GM21423 (cell line): ENCODE measurements around the gene MZT2A.
"Not testable (repeated sequence)": the region's sequence is repeated elsewhere in the genome, so short reads cannot be mapped to it uniquely, and the experiment has no call there.

Source experiments
- ATAC-seq: cut with Tn5 transposase; IDR thresholded peaks from one replicate; pipeline ENCODE4 v1.9.1; 2021; ENCODE audit warnings: mild to moderate bottlenecking, moderate library complexity; ENCODE audit not compliant: unreplicated experiment

MZT2A gene

DNA sequence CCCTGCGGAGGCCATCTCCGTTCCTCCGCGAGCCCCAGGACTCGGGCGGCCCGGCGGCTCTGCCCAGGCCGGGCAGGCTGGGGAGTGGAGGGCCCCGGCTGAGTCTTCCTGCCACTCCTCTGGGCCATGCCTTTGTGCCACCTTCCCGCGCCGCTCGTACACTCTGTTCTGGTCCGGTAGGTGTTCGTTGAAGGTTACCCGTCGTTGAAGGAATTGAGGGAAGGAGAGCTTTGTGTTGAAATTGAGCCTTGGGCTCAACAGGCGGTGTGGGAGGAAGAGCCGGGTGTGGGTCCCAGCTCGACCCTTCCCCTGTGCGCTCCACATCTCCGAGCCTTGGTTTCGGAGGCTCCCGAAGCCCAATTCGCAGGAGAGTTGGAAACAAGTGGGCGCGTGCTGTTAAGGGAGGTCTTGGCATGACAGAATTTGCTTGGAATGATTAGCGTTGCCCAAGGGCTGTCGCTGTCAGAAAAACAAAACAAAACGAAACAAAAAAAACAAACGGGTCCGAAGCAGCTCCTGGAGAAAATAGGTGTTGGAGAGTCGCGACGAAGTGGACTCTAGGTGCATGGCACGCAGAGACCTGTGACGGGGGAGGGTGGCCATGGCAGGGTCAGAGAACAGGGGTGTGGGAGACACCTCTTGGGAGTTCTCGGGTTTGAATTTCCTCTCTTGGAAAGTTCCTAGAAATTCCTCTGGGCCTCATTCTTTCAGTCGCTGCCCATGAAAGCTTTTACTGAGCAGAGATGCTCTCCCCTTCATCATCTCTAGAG is 1.2 kb upstream of the MZT2A start:
- ATAC-seq: peak; percentile 23

DNA sequence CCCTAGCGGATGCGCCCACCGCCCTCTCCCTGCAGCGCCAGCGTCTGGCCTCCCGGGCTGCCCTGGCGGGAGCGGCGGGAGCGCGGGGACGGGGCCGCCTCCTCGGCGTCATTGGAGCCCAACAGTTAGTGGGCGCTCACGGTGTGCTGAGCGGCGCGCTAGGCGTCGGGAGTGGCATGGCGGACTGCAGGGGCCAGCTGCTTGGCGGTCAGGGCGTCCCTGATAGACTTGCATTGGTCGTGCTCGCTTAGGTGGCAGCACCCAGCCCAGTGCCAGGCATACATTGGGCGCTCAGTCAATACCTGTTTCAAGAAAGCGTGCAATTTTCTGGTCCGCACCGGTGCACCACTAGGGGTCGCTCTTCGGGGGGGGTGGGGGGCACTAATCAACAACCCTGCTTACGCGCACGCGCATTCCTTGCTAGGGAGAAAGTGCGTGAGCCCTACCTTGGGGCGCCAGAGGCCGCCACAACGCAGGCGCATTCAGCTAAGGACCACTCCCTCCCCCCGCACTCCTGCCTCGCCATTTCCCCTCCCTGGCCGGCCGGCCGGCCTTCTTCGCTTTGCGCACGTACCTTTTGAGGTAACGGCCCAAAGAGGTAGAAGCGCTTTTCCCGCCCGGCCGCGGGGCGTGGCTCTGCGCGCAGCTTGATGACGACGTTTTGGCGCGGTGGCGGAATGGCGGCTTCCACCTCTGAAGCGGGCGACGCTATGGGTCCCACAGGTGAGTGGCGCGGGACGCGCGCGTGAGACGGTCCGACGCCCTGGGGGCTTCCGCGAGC is 411 bp upstream of the MZT2A start:
- ATAC-seq: peak; percentile 71

DNA sequence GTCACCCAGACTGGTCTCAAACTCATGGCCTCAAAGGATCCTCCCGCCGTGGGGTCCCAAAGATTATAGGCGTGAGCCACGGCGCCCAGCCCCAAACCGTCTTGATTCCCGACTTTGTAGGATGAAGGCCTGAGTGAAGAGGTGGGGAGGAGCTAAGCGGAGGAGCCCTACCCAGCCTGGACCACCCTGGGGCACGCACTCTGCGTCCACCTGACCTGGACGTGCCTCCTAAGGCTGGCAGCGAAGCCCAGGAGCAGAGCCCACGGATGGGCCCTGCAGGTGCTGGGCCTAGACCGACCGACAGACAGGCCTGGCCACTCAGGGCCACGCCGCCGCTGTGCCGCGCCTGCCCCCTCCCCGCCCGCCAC is 744 bp downstream of the MZT2A start:
- not testable (repeated sequence) for ATAC-seq

DNA sequence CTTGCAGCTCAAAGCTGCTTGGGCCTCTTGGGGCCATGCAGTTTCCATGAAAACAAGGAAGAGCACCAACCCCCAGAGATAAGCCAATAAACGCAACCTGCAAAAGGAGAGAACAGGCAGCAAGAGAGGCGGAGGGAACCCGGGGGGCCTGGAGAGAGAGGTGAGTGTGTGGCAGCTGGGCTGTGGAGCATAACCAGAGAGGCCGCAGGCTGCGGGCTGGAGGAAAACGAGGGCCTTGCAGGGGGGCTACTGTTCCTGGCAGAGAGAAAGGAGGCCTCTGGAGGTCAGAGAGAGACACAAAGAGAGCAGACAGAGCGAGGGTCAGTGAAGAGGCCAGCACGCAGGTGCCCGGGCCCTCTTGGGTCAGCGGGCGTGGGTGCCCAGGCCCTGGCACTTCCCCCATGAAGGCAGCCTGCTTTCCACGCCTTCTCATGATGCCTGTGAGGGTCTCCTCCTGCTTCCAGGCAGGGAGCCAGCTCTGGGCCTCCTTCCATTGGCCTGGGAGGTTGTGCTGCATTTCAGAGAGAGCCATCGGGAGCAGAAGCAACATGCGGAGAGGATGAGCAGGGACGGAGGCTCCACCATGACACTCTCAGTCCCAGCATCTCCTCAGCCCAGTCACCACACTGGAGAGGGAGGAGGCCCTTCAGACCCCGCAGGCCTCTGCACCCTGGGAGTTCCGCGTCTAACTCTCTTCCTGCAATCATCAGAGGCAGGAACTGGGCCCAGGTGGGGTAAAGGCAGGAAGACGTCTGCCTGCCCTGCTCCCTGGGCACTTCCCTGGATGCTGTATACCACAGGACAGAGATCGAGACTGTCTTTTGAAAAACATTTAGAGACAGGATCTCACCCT is 1.4 kb downstream of the MZT2A start:
- not testable (repeated sequence) for ATAC-seq

- no peak for ATAC-seq
These were observed 3.6 kb downstream of the MZT2A start for GRCh38 chr2:131488306-131489205.

DNA sequence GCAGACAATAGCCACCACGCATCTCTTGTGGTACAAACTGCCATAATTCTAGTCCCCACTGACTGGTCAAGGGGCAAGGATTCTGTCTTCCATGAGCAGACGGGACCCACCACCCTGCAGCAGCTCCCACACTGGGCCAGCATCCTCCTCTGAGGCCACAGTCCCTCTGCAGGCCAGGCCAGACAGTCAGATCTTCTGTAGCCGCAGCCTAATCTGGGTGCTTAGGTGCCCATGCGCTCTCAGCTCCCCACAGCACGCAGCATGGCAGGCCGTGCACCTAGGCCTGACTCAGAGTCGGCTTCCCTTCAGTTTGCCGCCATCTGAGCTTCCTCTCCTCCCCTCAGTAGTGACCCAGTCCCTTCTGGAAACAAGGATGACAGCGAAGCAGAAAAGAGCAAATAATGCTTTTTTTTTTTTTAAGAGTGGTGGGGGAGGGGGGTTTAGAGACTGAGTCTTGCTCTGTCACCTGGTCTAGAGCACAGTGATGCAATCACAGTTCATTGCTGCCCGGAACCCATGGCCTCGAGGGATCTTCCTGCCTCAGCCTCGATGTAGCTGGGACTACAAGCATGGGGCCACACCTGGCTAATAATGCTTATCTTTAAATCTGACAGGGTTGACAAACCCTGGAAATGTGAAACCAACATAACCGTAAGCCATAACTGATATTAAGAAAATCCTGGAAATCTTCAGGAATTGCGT is 5.8 kb downstream of the MZT2A start:
- ATAC-seq: not testable (repeated sequence)

DNA sequence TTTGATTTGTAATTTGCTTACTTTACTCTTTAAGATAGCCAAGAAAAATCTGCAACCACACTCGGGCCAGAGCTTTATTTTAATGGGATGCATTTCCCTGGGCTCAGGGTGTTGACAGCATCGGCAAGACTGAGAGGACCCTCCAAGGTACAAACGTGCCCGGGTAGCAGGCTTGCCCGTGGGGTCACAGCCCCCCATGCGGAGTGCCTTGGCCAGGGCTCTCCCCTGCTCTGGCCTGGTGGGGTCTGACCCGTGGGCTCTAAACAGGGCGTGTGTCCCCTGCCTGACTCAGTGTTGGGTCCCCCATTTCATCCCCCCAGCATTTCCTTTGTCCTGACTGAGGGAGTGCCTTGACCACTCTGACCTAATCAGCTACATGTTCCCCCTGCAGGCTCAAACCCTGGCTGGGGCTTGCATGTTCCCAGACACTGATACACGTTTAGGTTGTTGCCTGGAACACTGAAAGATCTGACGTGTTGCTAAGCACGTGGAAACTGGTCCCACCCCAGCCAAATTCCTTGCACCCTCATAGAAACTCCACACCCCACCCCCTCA is 7.2 kb downstream of the MZT2A start:
- not testable (repeated sequence) for ATAC-seq

DNA sequence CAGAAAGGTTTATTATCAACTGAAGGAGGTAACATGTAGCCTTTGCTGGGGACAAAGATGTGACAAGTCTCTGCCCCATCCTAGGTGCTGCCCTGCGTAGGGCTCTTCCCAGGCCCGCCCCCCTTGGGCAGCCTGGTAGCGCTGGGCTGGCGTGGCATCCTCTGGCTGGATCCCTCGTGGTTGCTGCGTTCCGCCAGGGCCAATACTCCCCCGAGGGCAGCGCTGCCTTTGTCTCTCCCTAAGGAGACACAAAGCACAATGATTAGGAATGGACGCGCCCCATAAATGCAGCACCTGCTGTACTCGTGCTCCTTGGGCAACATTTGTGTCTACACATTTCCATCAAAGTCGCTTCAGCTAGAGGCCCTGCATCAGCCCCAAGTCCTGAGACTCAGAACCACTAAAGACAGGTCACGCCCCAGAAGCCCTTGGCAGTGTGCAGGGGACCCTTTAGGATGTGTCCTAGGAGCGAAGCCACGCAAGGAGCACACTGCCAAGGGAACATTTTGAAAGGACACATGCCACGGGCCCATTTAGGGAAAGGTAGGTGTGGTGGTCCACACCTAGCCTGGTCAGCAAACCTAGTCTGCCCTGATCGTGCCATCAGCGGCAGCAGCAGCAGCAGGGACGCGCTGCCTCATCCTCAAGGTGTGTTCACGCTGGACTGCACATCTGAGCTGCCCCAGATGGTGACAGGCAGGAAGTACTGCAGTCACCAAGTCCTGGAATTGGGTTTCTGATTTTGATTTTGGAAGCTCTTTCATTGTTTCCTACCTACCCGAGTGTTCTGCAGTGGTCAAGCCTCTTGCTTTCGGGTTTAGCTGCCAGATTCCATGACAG is 8.0 kb downstream of the MZT2A start:
- not testable (repeated sequence) for ATAC-seq

GRCh38 chr2:131482506-131483155 is 9.6 kb downstream of the MZT2A start:
- ATAC-seq: not testable (repeated sequence)

DNA sequence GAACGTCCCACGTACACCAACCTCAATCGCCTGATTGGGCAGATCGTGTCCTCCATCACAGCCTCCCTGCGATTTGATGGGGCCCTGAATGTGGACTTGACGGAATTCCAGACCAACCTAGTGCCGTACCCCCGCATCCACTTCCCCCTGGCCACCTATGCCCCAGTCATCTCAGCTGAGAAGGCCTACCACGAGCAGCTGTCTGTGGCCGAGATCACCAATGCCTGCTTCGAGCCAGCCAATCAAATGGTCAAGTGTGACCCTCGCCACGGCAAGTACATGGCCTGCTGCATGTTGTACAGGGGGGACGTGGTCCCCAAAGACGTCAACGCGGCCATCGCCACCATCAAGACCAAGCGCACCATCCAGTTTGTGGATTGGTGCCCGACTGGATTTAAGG is 11.8 kb downstream of the MZT2A start:
- not testable (repeated sequence) for ATAC-seq

GRCh38 chr2:131478850-131479461 is 13.2 kb downstream of the MZT2A start:
- not testable (repeated sequence) for ATAC-seq

DNA sequence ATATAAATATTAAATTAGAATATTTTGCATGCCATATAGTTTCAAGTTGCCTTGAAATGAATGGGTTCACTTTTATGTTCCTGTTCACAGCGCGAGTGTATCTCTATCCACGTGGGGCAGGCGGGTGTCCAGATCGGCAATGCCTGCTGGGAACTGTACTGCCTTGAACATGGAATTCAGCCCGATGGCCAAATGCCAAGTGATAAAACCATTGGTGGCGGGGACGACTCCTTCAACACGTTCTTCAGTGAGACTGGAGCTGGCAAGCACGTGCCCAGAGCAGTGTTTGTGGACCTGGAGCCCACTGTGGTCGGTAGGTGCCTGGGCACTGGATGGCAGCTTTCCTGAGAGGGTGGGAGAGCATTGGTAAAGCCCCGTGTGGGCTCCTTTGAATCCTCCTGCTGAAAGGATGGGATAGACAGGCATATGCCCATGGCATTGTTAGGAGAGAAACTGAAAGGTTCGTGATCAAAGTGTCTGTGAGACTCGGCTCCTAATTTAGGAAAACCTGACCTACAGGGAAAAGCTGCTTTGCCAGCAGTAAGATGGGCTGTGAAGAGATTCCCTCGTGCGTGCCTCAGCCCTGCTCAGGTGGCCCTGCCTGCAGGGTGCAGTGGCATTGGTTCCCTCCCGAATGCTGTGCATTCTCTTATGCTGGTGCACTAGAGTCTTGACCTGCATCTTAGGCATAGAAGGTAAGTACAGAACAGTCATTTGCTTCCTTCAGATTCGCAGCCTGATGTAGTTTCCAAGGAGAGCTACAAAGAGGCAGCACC is 13.9 kb downstream of the MZT2A start:
- ATAC-seq: not testable (repeated sequence)

- not testable (repeated sequence) for ATAC-seq
These were observed 15.0 kb downstream of the MZT2A start for GRCh38 chr2:131477227-131477626.

- not testable (repeated sequence) for ATAC-seq
These were observed 15.8 kb downstream of the MZT2A start for GRCh38 chr2:131476363-131476762.

GRCh38 chr2:131475831-131476230 is 16.4 kb downstream of the MZT2A start, which contains the start of gene TUBA3D:
TUBA3D (plus strand) TSS chr2:131476119; CDS start chr2:131476200, 81 bp downstream.
- no peak for ATAC-seq

GRCh38 chr2:131473266-131473665 is 18.9 kb downstream of the MZT2A start:
- ATAC-seq: not testable (repeated sequence)
